Islet precursor cell (in vitro differentiated cells): ENCODE results near the gene PRADC1.
"Not testable (repeated sequence)": the region's sequence is repeated elsewhere in the genome, so short reads cannot be mapped to it uniquely, and the experiment has no call there.

ENCODE experiments used
- DNase-seq: peaks from one replicate; pipeline ENCODE4 v3.0.0-alpha.2; 2018

The PRADC1 gene

GRCh38 chr2:73233154-73233931 is at the start of gene PRADC1:
PRADC1 (minus strand) TSS chr2:73233239; CDS start chr2:73233160, 79 bp downstream.
- DNase-seq: peak; percentile 100

GRCh38 chr2:73281244-73281643 is 48.2 kb upstream of the PRADC1 start:
- DNase-seq: no peak

- no peak for DNase-seq
These were observed 46.8 kb upstream of the PRADC1 start for GRCh38 chr2:73279852-73280251.

GRCh38 chr2:73272270-73272669 is 39.2 kb upstream of the PRADC1 start:
- no peak for DNase-seq

- DNase-seq: no peak
These were observed 36.8 kb upstream of the PRADC1 start for GRCh38 chr2:73269686-73270465.

- DNase-seq: peak; percentile 83
These were observed 36.0 kb upstream of the PRADC1 start for GRCh38 chr2:73268830-73269685.

- no peak for DNase-seq
These were observed 35.4 kb upstream of the PRADC1 start for GRCh38 chr2:73268366-73268829.

GRCh38 chr2:73267008-73267407 is 34.0 kb upstream of the PRADC1 start:
- DNase-seq: no peak

- peak; percentile 88 for DNase-seq
These were observed 33.2 kb upstream of the PRADC1 start for GRCh38 chr2:73266061-73266901.

GRCh38 chr2:73265298-73266060 is 32.4 kb upstream of the PRADC1 start:
- DNase-seq: no peak

- DNase-seq: no peak
These were observed 31.7 kb upstream of the PRADC1 start for GRCh38 chr2:73264783-73265182.

- DNase-seq: no peak
These were observed 31.2 kb upstream of the PRADC1 start for GRCh38 chr2:73264332-73264606.

- no peak for DNase-seq
These were observed 30.7 kb upstream of the PRADC1 start for GRCh38 chr2:73263540-73264331.

GRCh38 chr2:73262691-73263429 is 29.8 kb upstream of the PRADC1 start:
- not testable (repeated sequence) for DNase-seq

- no peak for DNase-seq
These were observed 29.1 kb upstream of the PRADC1 start for GRCh38 chr2:73262108-73262651.

GRCh38 chr2:73260338-73260984 is 27.4 kb upstream of the PRADC1 start:
- peak; percentile 89 for DNase-seq

GRCh38 chr2:73259704-73260337 is 26.8 kb upstream of the PRADC1 start:
- DNase-seq: no peak

- no peak for DNase-seq
These were observed 26.2 kb upstream of the PRADC1 start for GRCh38 chr2:73259276-73259675.

GRCh38 chr2:73258913-73259215 is 25.8 kb upstream of the PRADC1 start:
- no peak for DNase-seq
